ENCODE data around the gene ECE1.
"Not testable (repeated sequence)": the region's sequence is repeated elsewhere in the genome, so short reads cannot be mapped to it uniquely, and the experiment has no call there.

Gene ECE1

DNA sequence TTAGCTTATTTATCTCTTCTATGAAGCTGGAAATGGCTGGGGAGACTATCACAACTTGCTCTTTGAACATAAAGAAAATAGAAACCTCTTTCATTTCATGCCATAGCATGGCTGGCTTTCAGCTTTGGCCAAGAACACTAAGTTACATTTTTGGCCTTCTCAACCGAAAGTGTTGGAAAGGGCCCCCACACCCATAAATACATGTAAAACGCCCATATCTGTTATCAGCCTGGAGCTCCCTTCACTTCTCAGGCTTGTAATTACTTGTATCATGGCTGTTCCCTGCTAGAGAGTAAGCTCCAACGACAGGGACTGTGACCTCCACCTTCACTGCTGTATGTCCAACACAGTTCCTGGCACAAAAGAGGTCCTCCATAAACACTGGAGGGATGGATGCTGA is 100.8 kb downstream of the ECE1 start:
- TF ChIP-seq, protein P1, sequence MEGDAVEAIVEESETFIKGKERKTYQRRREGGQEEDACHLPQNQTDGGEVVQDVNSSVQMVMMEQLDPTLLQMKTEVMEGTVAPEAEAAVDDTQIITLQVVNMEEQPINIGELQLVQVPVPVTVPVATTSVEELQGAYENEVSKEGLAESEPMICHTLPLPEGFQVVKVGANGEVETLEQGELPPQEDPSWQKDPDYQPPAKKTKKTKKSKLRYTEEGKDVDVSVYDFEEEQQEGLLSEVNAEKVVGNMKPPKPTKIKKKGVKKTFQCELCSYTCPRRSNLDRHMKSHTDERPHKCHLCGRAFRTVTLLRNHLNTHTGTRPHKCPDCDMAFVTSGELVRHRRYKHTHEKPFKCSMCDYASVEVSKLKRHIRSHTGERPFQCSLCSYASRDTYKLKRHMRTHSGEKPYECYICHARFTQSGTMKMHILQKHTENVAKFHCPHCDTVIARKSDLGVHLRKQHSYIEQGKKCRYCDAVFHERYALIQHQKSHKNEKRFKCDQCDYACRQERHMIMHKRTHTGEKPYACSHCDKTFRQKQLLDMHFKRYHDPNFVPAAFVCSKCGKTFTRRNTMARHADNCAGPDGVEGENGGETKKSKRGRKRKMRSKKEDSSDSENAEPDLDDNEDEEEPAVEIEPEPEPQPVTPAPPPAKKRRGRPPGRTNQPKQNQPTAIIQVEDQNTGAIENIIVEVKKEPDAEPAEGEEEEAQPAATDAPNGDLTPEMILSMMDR (IDR thresholded peaks at IDR 0.05; ENCODE audit: low read depth, low read length), result no peak
- DNase-seq (ENCODE audit: extremely low read depth, low read depth), result no peak

DNA sequence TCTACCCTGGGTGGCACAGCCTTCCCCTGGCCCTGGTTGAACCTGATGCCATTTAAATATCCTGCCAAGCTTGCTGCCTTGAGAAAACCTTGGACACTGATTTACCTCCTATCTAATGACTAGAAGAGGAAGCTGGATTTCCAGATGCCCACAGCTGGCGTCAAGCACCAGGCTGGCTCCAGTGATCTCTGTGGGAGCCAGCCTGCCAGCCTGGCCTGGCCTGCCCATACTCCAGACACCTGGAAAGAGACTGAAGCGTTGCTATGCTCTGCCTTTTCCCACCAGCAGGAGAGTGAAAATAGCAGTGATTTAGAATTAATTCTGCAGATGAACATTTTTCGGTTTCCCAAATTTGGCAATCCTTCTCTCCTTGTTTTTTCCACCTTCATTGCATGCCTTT is 102.0 kb downstream of the ECE1 start:
- TF ChIP-seq, protein P1 (IDR thresholded peaks at IDR 0.05; ENCODE audit: low read depth, low read length), result no peak

DNA sequence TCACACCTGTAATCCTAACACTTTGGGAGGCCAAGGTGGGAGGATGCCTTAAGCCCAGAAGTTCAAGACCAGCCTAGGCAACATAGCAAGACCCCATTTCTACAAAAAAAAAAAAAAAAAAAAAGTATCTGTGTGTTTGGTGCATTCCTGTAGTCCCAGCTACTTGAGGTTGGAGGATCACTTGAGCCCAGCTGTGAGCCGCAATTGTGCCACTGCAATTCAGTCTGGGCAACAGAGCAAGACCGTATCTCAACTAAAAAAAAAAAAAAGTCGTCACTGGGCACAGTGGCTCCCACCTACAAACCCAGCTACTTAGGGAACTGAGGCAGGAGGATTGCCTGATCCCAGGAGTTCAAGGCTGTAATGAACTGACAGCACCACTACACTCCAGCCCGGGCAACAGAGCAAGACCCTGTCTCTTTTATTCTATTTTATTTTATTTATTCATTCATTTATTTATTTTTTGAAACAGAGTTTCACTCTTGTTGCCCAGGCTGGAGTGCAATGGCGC is 105.0 kb downstream of the ECE1 start:
- TF ChIP-seq, protein P1 (IDR thresholded peaks at IDR 0.05; ENCODE audit: low read depth, low read length), result no peak
- DNase-seq (ENCODE audit: extremely low read depth, low read depth), result no peak

More for the DNA sequence above, 102.0 kb downstream of the ECE1 start:
- no peak for DNase-seq (ENCODE audit: extremely low read depth, low read depth)

DNA sequence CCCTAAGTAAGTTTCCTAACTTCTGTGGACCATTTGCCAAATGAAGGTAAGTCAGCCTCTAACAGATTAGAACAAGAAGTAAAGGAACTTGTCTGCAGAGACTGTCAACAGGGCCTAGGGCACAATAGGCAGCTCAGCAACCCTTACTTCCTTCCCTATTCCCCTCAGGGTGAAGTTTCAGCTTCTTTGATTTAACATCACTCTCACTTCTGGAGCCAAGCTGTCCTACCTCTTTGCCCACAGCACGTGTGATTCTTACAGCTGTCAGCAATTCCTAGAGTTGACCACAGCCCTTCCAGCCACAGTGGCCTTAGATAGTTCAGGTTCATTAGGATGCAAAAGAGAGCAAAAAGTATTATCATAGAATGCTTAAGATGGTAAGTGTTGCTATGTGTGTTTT is 106.0 kb downstream of the ECE1 start:
- DNase-seq (ENCODE audit: extremely low read depth, low read depth), result no peak
- TF ChIP-seq, protein P1 (IDR thresholded peaks at IDR 0.05; ENCODE audit: low read depth, low read length), result no peak

DNA sequence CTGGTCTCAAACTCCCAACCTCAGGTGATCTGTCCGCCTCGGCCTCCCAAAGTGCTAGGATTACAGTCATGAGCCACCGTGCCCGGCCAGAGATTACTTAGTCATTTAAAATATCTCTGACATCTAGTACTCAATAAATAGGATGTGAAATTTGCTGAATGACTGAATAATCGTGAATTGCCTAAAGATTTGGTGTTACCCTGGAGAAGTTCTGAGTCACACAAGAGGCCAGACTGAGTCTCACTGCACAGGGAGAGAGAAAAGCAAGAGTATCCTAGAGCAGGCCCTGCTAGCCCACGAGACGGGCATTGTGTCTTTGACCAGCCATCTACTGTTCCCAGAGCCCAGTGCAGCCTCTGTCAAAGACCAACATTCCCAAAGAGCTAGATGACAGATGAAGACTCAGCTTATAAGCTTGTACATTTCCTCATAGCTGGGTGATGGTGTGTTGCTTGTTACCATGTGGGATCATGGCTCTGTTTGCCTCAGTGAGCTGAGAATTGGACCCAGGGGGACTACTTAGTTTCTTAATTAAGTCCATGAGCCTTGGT is 108.0 kb downstream of the ECE1 start:
- TF ChIP-seq, protein P1 (IDR thresholded peaks at IDR 0.05; ENCODE audit: low read depth, low read length), result no peak
- DNase-seq (ENCODE audit: extremely low read depth, low read depth), result no peak

- DNase-seq (ENCODE audit: extremely low read depth, low read depth), result not testable (repeated sequence)
Observed at GRCh38 chr1:21178271-21178670, 112.0 kb downstream of the ECE1 start.

DNA sequence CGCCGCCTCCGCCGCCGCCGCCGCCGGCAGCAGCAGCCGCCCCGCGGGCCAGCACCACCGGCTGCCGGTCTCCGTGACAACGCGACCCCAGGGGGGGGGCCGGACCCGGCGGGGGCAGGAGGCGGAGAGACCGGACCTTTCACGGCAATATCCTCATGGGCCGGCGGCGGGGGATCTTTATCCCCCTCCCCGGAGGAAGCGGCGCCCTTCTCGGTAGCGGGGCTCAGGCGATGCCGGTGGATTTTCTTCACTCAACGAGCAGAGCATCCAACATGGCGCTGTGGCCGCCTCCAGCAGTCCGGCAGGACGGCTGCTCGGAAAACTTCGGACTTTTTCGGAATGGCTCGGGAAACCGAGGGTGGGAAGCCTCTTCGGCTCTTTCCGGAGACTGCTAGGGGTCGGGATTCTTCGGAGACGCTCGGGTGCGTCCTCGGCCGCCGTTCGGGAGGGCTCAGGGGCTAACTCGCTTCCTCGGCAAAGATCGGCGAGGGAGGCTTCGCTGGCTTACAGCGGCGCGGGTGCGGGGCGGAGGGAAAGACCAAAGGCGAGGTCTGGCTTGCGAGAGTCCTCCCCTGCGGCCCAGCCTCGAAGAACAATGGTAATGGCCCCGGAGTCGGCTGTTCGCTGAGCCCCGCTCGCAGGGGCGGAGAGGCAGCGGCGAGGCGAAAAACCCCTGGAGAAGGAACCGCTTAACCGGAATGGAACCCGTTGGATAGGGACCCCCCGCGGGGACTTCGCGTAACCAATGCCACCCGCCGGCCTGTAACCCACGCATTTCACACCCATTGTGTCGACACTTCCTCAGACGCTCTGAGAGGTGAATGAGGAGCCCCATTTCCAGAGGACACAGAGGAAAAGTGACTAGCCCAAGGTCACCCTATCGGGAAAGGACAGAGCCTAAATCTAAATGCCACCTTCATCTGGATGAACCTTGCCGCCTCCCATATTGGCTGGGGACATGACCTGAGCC is 113.4 kb downstream of the ECE1 start, which contains the start of gene EIF4G3:
EIF4G3 (minus strand) TSS at position 312 of the 970 bp plus-strand sequence. CDS start 174,155 bp downstream, outside the sequence.
- DNase-seq (ENCODE audit: extremely low read depth, low read depth), result peak; percentile 89
- TF ChIP-seq, protein P1 (IDR thresholded peaks at IDR 0.05; ENCODE audit: low read depth, low read length), result no peak
